HCT116 (cell line): Measurements from ENCODE around the gene MYO16. TPM values are rescaled to one million over a fixed set of nuclear protein-coding genes. Genes with fewer than 3 reads are reported as not detected.

Experiments used
- ATAC-seq: fragments of 200-7000 bp; cut with Tn5 transposase; 2 replicates; pipeline ENCODE4 v1.9.1; 2020; ENCODE audit warnings: mild to moderate bottlenecking, moderate library complexity
- BruUV-seq: library from RNA; stranded (reverse); fragments of 400-500 nt; replicated peaks from 2 replicates; lab custom pipeline; 2021; lab: Mats Ljungman, UMichigan
- CTCF ChIA-PET: fragments of 300-600 bp; sonication (Branson Sonifier 250); formaldehyde crosslinking; loops from one replicate; lab custom pipeline; 2021; ENCODE audit warnings: antibody characterized with exemption; lab: Charles Lee
- POLR2A ChIA-PET: fragments of 300-600, 350-600 bp; sonication (Branson Sonifier 250); formaldehyde crosslinking; loops from one replicate; lab custom pipeline; 2021; ENCODE audit warnings: antibody characterized with exemption; lab: Charles Lee
- RAD21 ChIA-PET, 2 experiments: fragments of 300-600 bp; sonication (Branson Sonifier 250); formaldehyde crosslinking; loops; one replicate each; lab custom pipeline; 2023; ENCODE audit warnings: low total read pairs in 2 of 2; ENCODE audit not compliant: uncharacterized antibody in 2 of 2, unreplicated experiment in 2 of 2, low non-redundant PET in 1 of 2; lab: Charles Lee
- DNase-seq: peaks from one replicate; pipeline ENCODE4 v3.0.0-alpha.2; 2010; ENCODE audit warnings: low read depth, low spot score
- H2AFZ ChIP-seq: fragments of 200-600 bp; shearing (Covaris generic), sonication (generic); 2 replicates; pipeline ENCODE4 v1.6.1; 2017; ENCODE audit warnings: low read depth, mixed run types, mixed read lengths, antibody characterized with exemption, low read length; ENCODE audit not compliant: poor library complexity, severe bottlenecking
- H3K27ac ChIP-seq: 2 replicates; pipeline ENCODE4 v1.5.1; 2012; ENCODE audit warnings: low read depth, low read length
- H3K27me3 ChIP-seq: fragments of 200-600 bp; sonication (generic); 2 replicates; pipeline ENCODE4 v1.6.1; 2016; ENCODE audit warnings: mixed run types, low read length, mixed read lengths; ENCODE audit not compliant: insufficient read depth
- H3K36me3 ChIP-seq, 2 experiments: fragments of 200-500 bp in 1 of 2; fragments of 200-600 bp in 1 of 2; sonication (Bioruptor generic) in 1 of 2; sonication (generic) in 1 of 2; 2 replicates each; pipeline versions ENCODE4 v1.5.1 to v1.6.1; 2014 to 2016; ENCODE audit warnings: low read length in 2 of 2, inconsistent platforms in 1 of 2, mixed read lengths in 1 of 2, mixed run types in 1 of 2; ENCODE audit not compliant: insufficient read depth in 2 of 2, control insufficient read depth in 1 of 2
- H3K4me1 ChIP-seq, 2 experiments: fragments of 200-600 bp in 1 of 2; sonication (generic) in 1 of 2; 2 replicates each; pipeline versions ENCODE4 v1.5.1 to v1.6.1; 2012 to 2017; ENCODE audit warnings: low read length in 2 of 2, inconsistent platforms in 1 of 2, mild to moderate bottlenecking in 1 of 2, mixed read lengths in 1 of 2, mixed run types in 1 of 2, moderate library complexity in 1 of 2; ENCODE audit not compliant: insufficient read depth in 2 of 2, control insufficient read depth in 1 of 2
- H3K4me2 ChIP-seq: fragments of 200-600 bp; sonication (generic); 2 replicates; pipeline ENCODE4 v1.6.1; 2017; ENCODE audit warnings: mixed run types, low read length, mixed read lengths
- H3K4me3 ChIP-seq, 2 experiments: fragments of 200-600 bp in 1 of 2; sonication (generic) in 1 of 2; replicated peaks in 1 of 2; 2 replicates each; pipeline ENCODE4 v1.5.1; 2011 to 2016; ENCODE audit warnings: low read length in 2 of 2, control low read depth in 1 of 2, low read depth in 1 of 2, mild to moderate bottlenecking in 1 of 2, mixed read lengths in 1 of 2, mixed run types in 1 of 2
- H3K79me2 ChIP-seq: fragments of 200-600 bp; sonication (generic); 2 replicates; pipeline ENCODE4 v1.6.1; 2017; ENCODE audit warnings: mild to moderate bottlenecking, mixed run types, low read length, moderate library complexity, mixed read lengths; ENCODE audit not compliant: insufficient read depth
- H3K9ac ChIP-seq: fragments of 200-600 bp; sonication (generic); 2 replicates; pipeline ENCODE4 v1.6.1; 2016; ENCODE audit warnings: low read length, mixed read lengths
- H3K9me2 ChIP-seq: fragments of 200-600 bp; sonication (generic), shearing (Covaris generic); 2 replicates; pipeline ENCODE4 v1.6.1; 2017; ENCODE audit warnings: mixed run types, mild to moderate bottlenecking, moderate library complexity; ENCODE audit not compliant: insufficient read depth
- H3K9me3 ChIP-seq, 2 experiments: fragments of 200-500 bp in 1 of 2; fragments of 200-600 bp in 1 of 2; sonication (Bioruptor generic) in 1 of 2; sonication (generic) in 1 of 2; 2 replicates each; pipeline ENCODE4 v1.6.1; 2014 to 2017; ENCODE audit warnings: low read length in 2 of 2, mixed read lengths in 2 of 2, inconsistent platforms in 1 of 2, low read depth in 1 of 2, mild to moderate bottlenecking in 1 of 2, mixed run types in 1 of 2, moderate library complexity in 1 of 2; ENCODE audit not compliant: control insufficient read depth in 1 of 2, insufficient read depth in 1 of 2
- H4K20me1 ChIP-seq: fragments of 200-600 bp; sonication (generic), shearing (Covaris generic); 2 replicates; pipeline ENCODE4 v1.6.1; 2017; ENCODE audit warnings: mixed run types, mild to moderate bottlenecking, moderate library complexity; ENCODE audit not compliant: insufficient read depth
- CBX3 ChIP-seq: IDR thresholded peaks from 2 replicates; pipeline ENCODE4 v1.6.1; 2012; ENCODE audit warnings: low read depth
- CEBPB ChIP-seq: IDR thresholded peaks from 2 replicates; pipeline ENCODE4 v1.6.1; 2012; ENCODE audit warnings: low read depth
- ELF1 ChIP-seq: IDR thresholded peaks from 2 replicates; pipeline ENCODE4 v1.6.1; 2012; ENCODE audit warnings: low read depth, borderline replicate concordance
- EZH2 ChIP-seq: fragments of 200-600 bp; sonication (generic); IDR thresholded peaks from 2 replicates; pipeline ENCODE4 v1.6.1; 2017; ENCODE audit warnings: antibody characterized with exemption, mixed run types
- EZH2phosphoT487 ChIP-seq: fragments of 200-600 bp; IDR thresholded peaks from 2 replicates; pipeline ENCODE4 v1.6.1; 2018; ENCODE audit warnings: antibody characterized with exemption, borderline replicate concordance
- FOSL1 ChIP-seq: IDR thresholded peaks from 2 replicates; pipeline ENCODE4 v1.6.1; 2012; ENCODE audit warnings: low read depth
- JUND ChIP-seq: IDR thresholded peaks from 2 replicates; pipeline ENCODE4 v1.6.1; 2012
- POLR2AphosphoS5 ChIP-seq: IDR thresholded peaks from 2 replicates; pipeline ENCODE4 v1.6.1; 2011; ENCODE audit warnings: mild to moderate bottlenecking, low read depth, low read length, moderate library complexity
- SIN3A ChIP-seq: IDR thresholded peaks from 2 replicates; pipeline ENCODE4 v1.6.1; 2012; ENCODE audit warnings: low read depth
- SP1 ChIP-seq: IDR thresholded peaks from 2 replicates; pipeline ENCODE4 v1.6.1; 2012; ENCODE audit warnings: low read depth
- SRF ChIP-seq: IDR thresholded peaks from 2 replicates; pipeline ENCODE4 v1.6.1; 2012; ENCODE audit warnings: low read depth
- YY1 ChIP-seq: IDR thresholded peaks from 2 replicates; pipeline ENCODE4 v1.6.1; 2011; ENCODE audit warnings: low read length, low read depth, moderate library complexity, mild to moderate bottlenecking; ENCODE audit not compliant: insufficient replicate concordance; ENCODE audit errors: extremely low read depth
- ZNF274 ChIP-seq: fragments of 200-500 bp; sonication (Bioruptor generic); IDR thresholded peaks from 2 replicates; pipeline ENCODE4 v1.6.1; 2014; ENCODE audit warnings: mild to moderate bottlenecking, low read depth, low read length, inconsistent platforms
- intact Hi-C: fragments of 100-400 bp; cut with micrococcal nuclease; formaldehyde crosslinking; loops from 2 replicates; pipeline ENCODE4 v1.10.0; 2022
- total RNA-seq: library from RNA; stranded (reverse); gene quantifications from one replicate; pipeline ENCODE4 v1.2.1, GENCODE V29; 2021; ENCODE audit not compliant: unreplicated experiment
- TF ChIP-seq, protein P1 (sequence below): IDR thresholded peaks from 2 replicates; pipeline ENCODE4 v1.6.1; 2012
- TF ChIP-seq, protein P2 (sequence below), 3 experiments: fragments of 200-600 bp in 1 of 3; sonication (generic) in 1 of 3; IDR thresholded peaks in 2 of 3; conservative IDR thresholded peaks in 1 of 3; 2 replicates each; pipeline ENCODE4 v1.5.1; 2012 to 2017; ENCODE audit warnings: low read depth in 2 of 3, low read length in 2 of 3, antibody characterized with exemption in 1 of 3, borderline replicate concordance in 1 of 3, control low read depth in 1 of 3, mild to moderate bottlenecking in 1 of 3, mixed read lengths in 1 of 3, mixed run types in 1 of 3, moderate library complexity in 1 of 3; ENCODE audit not compliant: insufficient read depth in 1 of 3
- TF ChIP-seq, protein P3 (sequence below): IDR thresholded peaks from 2 replicates; pipeline ENCODE4 v1.6.1; 2012; ENCODE audit warnings: low read depth

MYO16 gene
- total RNA-seq, 1 experiment from 2014 or later, result 0.07 TPM

DNA sequence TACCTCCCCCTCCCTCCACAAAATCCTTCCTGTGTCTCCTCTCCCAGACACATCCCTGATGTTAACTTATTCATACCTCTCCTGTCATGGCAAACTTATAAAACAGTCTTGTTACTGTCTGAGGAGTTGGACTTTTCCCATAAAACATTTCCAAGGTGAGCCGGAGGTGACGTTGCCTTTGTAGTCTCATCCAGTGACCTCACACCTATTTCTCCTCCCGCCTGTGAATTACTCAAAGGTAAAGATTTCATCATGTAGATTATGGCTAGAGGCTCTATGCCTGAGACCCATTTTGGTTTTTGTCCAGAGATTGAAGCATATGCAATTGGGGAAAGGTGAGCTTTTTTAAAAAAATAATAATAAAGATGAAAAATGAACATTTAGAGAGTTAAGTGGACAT is 529.0 kb downstream of the MYO16 start:
- intact Hi-C loops, result loop anchor here (5.0 kb wide), 1 partner anchor 54 kb away; no protein-coding TSS in a partner anchor
- Histone ChIP-seq H3K4me2 (peak overlapping the region; percentile 73), H3K27me3 (no peaks in the 10 kb centered on the region), H3K9ac (no peak overlapping the region), H2AFZ (peak overlapping the region; percentile 70), H3K9me3 (no peaks in the 10 kb centered on the region), H4K20me1 (no peaks in the 10 kb centered on the region), H3K36me3 (no peaks in the 10 kb centered on the region), H3K9me2 (no peaks in the 10 kb centered on the region), H3K79me2 (no peaks in the 10 kb centered on the region), H3K27ac (no peak overlapping the region), H3K4me1 (peaks cover 38 to 74% of the 10 kb centered on the region in 2 experiments), H3K4me3 (no peak overlapping the region)
- no peak for ATAC-seq
- ChIA-PET POLR2A (no interaction called here), CTCF (no interaction called here), RAD21 (no interaction called here)
- TF ChIP-seq POLR2AphosphoS5 (no peak), ELF1 (no peak), EZH2phosphoT487 (no peak), SIN3A (no peak), CEBPB (no peak), ZNF274 (no peak), JUND (no peak), YY1 (no peak), CBX3 (no peak), SRF (no peak), FOSL1 (no peak), SP1 (no peak), EZH2 (no peak)
- TF ChIP-seq, protein P1, sequence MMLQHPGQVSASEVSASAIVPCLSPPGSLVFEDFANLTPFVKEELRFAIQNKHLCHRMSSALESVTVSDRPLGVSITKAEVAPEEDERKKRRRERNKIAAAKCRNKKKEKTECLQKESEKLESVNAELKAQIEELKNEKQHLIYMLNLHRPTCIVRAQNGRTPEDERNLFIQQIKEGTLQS, result no peak
- TF ChIP-seq, protein P2, sequence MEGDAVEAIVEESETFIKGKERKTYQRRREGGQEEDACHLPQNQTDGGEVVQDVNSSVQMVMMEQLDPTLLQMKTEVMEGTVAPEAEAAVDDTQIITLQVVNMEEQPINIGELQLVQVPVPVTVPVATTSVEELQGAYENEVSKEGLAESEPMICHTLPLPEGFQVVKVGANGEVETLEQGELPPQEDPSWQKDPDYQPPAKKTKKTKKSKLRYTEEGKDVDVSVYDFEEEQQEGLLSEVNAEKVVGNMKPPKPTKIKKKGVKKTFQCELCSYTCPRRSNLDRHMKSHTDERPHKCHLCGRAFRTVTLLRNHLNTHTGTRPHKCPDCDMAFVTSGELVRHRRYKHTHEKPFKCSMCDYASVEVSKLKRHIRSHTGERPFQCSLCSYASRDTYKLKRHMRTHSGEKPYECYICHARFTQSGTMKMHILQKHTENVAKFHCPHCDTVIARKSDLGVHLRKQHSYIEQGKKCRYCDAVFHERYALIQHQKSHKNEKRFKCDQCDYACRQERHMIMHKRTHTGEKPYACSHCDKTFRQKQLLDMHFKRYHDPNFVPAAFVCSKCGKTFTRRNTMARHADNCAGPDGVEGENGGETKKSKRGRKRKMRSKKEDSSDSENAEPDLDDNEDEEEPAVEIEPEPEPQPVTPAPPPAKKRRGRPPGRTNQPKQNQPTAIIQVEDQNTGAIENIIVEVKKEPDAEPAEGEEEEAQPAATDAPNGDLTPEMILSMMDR (IDR thresholded peaks at IDR 0.05 in 2 of 3, conservative IDR thresholded peaks at IDR 0.05 in 1 of 3; ENCODE audit: borderline replicate concordance in 1 of 3, insufficient read depth in 1 of 3, low read depth in 2 of 3, low read length in 2 of 3), result no peak
- TF ChIP-seq, protein P3, sequence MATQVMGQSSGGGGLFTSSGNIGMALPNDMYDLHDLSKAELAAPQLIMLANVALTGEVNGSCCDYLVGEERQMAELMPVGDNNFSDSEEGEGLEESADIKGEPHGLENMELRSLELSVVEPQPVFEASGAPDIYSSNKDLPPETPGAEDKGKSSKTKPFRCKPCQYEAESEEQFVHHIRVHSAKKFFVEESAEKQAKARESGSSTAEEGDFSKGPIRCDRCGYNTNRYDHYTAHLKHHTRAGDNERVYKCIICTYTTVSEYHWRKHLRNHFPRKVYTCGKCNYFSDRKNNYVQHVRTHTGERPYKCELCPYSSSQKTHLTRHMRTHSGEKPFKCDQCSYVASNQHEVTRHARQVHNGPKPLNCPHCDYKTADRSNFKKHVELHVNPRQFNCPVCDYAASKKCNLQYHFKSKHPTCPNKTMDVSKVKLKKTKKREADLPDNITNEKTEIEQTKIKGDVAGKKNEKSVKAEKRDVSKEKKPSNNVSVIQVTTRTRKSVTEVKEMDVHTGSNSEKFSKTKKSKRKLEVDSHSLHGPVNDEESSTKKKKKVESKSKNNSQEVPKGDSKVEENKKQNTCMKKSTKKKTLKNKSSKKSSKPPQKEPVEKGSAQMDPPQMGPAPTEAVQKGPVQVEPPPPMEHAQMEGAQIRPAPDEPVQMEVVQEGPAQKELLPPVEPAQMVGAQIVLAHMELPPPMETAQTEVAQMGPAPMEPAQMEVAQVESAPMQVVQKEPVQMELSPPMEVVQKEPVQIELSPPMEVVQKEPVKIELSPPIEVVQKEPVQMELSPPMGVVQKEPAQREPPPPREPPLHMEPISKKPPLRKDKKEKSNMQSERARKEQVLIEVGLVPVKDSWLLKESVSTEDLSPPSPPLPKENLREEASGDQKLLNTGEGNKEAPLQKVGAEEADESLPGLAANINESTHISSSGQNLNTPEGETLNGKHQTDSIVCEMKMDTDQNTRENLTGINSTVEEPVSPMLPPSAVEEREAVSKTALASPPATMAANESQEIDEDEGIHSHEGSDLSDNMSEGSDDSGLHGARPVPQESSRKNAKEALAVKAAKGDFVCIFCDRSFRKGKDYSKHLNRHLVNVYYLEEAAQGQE, result no peak
- DNase-seq, result no peak
- BruUV-seq, result no TSS peak
